HG02870 (cell line): Measurements from ENCODE around the gene PCYT1A.
A peak's percentile ranks its signal among the peaks of the same experiment; 100 is the strongest.
"Not testable (repeated sequence)": the region's sequence is repeated elsewhere in the genome, so short reads cannot be mapped to it uniquely, and the experiment has no call there.

Experiments
- ATAC-seq: cut with Tn5 transposase; IDR thresholded peaks from one replicate; pipeline ENCODE4 v1.9.1; 2021; ENCODE audit warnings: mild to moderate bottlenecking, moderate library complexity; ENCODE audit not compliant: unreplicated experiment

The PCYT1A gene

DNA sequence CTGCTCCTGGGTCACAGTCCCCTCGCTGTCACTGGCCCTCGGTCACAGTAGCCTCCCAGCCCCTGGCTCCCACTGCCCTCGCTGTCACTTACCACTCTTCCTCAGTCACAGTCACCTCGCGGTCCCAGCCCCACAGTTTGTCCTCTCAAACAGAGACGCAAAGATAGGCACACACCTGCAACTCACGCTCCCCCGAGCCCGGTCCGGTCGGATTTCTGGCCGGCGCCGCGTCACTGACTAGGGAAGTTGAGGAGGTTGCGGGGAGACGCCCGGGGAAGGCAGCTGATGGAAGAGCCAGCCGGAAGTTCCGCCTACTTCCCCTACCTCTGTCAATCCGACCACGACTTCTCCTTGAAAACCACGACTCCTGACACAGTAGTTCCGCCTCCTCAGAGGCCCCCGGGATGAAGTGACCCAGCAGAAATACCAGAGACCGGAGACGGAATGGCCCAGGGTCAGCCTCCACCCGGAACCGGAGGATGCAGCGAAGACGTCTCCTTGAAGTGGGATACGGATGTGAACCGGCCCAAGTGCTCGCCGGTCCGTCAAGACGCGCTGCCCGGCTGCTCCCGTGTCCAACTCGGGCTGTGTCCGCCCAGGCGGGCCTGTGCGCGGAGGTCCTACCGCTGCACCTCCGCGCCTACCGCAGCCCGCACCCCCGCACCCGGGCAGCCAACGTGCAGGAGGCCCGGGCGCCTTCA lies at the start of gene PCYT1A:
Gene PCYT1A, minus strand, starts transcription at position 287 of the 701 bp plus-strand sequence. CDS start 17,195 bp downstream, outside the sequence.
- ATAC-seq: peak; percentile 81

DNA sequence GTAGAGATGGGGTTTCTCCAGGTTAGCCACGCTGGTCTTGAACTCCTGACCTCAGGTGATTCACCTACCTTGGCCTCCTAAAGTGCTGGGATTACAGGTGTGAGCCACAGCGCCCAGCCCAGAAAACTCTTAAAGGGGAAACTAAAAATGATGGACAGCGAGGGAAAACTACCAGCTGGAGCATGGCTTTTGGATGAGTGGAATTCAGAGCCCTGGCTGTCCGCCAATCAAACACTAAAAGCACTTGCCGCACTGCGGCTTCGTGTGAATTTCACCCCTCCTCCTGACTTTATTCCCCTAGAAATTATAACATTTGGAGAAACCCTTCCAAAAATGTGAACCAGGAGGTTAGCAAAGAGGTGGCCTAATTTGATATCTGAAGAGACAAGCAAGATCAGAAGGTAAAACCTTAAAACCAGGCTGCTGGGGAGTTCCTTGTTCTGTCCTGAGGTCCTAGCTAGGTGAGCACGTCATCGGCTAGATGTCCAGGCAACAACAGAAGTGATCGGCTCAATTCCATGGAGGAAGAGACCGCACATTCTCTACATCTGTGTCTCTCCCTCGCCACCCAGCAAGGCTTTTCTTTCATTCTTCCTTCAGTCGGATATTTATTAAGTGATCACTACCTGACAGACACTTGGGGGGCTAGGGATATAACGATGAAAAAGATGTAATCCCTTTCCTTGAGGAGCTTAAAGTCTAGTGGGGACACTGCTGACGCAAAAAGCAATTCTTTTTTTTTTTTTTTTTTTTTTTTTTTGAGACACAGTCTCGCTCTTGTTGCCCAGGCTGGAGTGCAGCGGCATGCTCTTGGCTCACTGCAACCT lies 49.0 kb upstream of the PCYT1A start:
- no peak for ATAC-seq

DNA sequence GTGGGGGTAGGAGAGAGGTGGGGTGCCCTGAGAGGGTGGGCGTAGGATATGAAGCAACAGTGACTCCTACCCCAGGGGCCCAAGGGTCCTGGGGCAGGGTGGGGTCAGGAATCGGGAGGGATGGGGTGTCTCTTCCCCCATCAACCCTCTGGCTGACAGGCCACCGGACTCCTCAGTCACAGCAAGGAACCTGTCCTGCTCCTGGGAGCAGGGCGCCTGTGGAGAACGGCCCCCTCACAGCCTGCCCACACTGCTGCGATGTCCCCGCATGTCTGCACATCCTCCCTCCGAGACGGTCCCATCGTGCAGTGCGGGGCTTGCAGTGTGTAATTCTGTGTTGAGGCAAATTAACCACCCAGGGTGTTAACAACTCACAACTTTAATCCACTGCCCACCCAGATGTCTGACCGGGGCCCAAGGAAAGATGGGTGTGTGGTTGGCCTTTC lies 48.0 kb upstream of the PCYT1A start:
- ATAC-seq: no peak

- no peak for ATAC-seq
Measured at GRCh38 chr3:196334982-196335381, 47.5 kb upstream of the PCYT1A start.

DNA sequence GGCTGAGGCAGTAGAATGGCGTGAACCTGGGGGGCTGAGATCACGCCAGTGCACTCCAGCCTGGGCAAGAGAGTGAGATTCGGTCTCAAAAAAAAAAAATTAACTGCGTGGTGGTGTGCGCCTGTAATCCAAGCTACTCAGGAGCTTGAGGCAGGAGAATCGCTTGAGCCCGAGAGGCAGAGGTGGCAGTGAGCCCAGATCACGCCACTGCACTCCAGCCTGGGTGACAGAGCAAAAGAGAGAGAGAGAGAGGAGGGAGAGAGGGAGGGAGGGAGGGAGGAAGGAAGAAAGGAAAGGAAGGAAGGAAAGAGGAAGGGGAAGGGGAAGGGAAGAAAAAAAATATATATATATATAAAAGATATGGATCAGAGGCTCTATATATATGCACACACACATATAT lies 44.6 kb upstream of the PCYT1A start:
- no peak for ATAC-seq

DNA sequence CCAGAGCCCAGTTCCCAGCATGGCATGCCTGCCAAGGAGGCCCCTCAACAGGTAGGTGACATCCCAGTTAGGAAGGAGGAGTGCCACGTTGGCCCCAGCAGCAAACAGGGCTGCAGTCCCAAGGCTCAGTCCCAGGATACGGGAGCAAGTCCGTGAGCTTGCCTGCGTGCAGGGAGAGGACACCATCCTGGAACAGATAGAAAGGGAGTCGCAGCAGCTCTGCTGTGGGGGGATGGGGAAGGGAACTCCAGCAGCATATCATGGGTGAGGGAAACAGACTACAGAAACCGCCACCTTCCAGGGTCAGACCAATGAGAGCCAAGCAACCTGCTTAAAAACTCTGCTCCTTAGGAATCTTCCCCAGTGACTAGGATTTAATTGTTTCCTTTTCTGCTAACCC lies 39.9 kb upstream of the PCYT1A start:
- ATAC-seq: no peak

GRCh38 chr3:196326936-196327335 lies 39.4 kb upstream of the PCYT1A start:
- ATAC-seq: no peak

GRCh38 chr3:196323691-196324090 lies 36.2 kb upstream of the PCYT1A start:
- ATAC-seq: no peak

- no peak for ATAC-seq
Measured at GRCh38 chr3:196323016-196323415, 35.5 kb upstream of the PCYT1A start.

GRCh38 chr3:196321162-196321561 lies 33.6 kb upstream of the PCYT1A start:
- ATAC-seq: no peak

DNA sequence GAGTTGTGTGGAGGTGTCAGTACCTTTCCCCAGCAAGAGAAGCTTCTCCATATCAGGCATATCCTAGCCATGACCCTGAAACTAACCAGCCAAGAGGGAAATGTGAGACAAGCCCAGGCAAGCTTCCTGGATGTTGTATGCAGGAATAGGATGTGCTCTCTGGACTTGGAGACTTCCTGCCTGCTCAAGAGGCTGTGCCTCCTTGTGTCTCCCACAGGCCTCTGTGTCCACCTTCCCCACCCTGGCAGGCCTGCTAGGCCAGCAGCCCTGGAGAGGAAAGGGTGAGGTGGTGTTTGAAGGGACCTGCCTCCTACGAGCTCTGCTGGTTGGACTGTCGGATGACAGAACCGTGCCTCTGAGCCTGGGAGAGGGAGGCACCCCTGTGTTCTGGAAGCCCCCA lies 32.6 kb upstream of the PCYT1A start:
- no peak for ATAC-seq

- peak; percentile 81 for ATAC-seq
Measured at GRCh38 chr3:196317687-196318467, 30.4 kb upstream of the PCYT1A start, which contains the start of gene DYNLT2B. Gene DYNLT2B (minus strand): TSS chr3:196318240. CDS start chr3:196318152, 88 bp downstream.

DNA sequence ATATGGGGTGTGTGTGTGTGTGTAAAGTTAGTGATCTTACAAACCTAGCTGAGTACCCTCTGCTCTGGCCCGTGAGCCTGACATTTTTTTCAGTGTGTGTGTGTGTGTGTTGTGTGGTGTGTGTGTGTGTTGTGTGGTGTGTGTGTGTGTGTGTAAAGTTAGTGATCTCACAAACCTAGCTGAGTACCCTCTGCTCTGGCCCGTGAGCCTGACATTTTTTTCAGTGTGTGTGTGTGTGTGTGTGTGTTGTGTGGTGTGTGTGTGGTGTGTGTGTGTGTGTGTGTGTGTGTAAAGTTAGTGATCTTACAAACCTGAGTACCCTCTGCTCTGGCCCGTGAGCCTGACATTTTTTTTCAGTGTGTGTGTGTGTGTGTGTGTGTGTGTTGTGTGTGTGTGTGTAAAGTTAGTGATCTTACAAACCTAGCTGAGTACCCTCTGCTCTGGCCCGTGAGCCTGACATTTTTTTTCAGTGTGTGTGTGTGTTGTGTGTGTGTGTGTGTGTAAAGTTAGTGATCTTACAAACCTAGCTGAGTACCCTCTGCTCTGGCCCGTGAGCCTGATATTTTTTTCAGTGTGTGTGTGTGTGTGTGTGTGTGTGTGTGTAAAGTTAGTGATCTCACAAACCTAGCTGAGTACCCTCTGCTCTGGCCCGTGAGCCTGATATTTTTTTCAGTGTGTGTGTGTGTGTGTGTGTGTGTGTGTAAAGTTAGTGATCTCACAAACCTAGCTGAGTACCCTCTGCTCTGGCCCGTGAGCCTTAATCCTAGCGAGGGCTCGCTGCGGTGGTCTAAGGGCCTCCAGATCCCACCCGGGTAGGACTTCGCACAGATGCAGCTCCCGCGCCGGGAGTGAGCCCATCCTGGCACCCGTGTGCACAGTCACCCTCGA lies 29.5 kb upstream of the PCYT1A start:
- ATAC-seq: peak; percentile 20

DNA sequence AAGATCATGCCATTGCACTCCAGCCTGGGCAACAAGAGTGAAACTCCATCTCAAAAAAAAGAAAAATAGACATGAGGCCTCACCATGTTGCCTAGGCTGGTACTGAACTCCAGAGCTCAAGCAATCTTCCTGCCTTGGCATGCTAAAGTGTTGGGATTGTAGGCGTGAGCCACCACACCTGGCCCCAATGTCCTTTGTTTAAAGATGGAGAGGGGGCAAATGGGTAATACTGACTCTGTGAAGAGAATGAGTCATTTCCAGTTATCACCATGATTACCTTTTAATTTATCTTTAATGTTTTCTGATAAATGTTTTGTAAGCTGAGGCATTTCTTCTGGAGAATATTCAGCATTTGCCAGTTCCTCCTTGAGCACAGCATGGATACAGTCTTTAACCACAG lies 28.3 kb upstream of the PCYT1A start:
- no peak for ATAC-seq

DNA sequence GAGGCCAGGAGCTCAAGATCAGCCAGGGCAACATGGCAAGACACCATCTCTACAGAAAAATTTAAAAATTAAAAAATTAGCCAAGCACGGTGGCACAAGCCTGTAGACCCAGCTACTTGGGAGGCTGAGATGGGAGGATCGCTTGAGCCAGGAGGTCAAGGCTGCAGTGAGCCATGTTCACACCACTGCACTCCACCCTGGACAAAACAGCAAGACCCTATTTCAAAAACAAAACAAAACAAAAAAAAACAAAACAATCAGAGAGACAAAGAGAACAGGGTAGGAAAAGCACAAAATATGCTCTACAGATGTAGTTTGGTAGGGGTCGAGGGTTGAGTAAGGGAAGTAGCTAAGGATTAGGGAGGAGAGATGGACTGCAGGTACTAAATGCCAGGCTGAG lies 27.1 kb upstream of the PCYT1A start:
- no peak for ATAC-seq

DNA sequence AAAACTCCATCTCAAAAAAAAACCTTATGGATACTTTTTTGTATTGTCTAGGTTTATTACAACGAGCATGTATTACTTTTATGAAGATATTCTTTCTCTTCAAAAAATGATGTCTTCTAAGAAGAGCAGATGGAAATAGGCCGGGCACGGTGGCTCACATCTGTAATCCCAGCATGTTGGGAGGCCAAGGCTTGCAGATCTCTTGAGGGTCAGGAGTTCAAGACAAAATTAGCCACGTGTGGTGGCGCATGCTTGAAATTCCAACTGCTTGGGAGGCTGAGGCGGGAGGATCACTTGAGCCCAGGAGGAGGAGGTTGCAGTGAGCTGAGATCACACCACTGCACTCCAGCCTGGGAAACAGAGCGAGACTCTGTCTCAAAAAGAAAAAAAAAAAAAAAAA lies 26.6 kb upstream of the PCYT1A start:
- ATAC-seq: not testable (repeated sequence)

DNA sequence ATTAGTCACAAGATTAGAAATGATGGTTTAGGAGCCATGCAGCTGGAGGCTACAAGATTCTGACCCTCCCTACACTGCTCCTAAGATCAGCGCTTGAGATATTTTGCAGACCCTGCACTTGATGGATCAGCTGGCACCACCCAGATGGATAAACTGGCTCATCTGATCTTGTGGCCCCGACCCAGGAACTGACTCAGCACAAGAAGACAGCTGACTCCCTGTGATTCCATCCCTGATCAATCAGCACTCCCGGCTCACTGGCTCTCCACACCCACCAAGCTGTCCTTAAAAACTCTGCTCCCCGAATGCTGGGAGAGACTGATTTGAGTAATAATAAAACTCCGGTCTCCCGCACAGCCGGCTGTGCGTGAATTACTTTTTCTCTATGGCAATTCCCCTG lies 15.4 kb upstream of the PCYT1A start:
- not testable (repeated sequence) for ATAC-seq

- ATAC-seq: not testable (repeated sequence)
Measured at GRCh38 chr3:196302551-196302950, 15.0 kb upstream of the PCYT1A start.

- ATAC-seq: no peak
Measured at GRCh38 chr3:196298521-196298920, 11.0 kb upstream of the PCYT1A start.

GRCh38 chr3:196292286-196292923 lies 4.9 kb upstream of the PCYT1A start:
- no peak for ATAC-seq
